ENCODE measurements around the gene YPEL1. TPM values are rescaled to one million over a fixed set of nuclear protein-coding genes. Genes with fewer than 3 reads are reported as not detected.

YPEL1 gene
- total and polyA plus RNA-seq, 2 of the 13 experiments (the other 11 are each of a cell fraction or from before 2014, with no cell fraction given): 0.33 to 2.5 TPM

GRCh38 chr22:21735200-21736083 is at the start of gene YPEL1 (continued):
- TF ChIP-seq ZNF800 (CRISPR knock-in tag; IDR thresholded peaks at IDR 0.05): no peak
- no peak for TF ChIP-seq WIZ (CRISPR knock-in tag; IDR thresholded peaks at IDR 0.05)
- TF ChIP-seq TSC22D2 (CRISPR knock-in tag; IDR thresholded peaks at IDR 0.05; ENCODE audit: borderline replicate concordance): no peak
- TF ChIP-seq ZMYM4 (CRISPR knock-in tag; IDR thresholded peaks at IDR 0.05): 0 out of 2 replicates have a peak, but pooled peaks have one; percentile 62
- no peak for TF ChIP-seq RBAK (CRISPR knock-in tag; IDR thresholded peaks at IDR 0.05)
- no peak for TF ChIP-seq TCF12 (IDR thresholded peaks at IDR 0.05)
- TF ChIP-seq TCF12 (CRISPR knock-in tag; IDR thresholded peaks at IDR 0.05): no peak
- no peak for TF ChIP-seq TBX3 (IDR thresholded peaks at IDR 0.05; ENCODE audit: borderline replicate concordance)
- TF ChIP-seq ZBTB10 (CRISPR knock-in tag; IDR thresholded peaks at IDR 0.05; ENCODE audit: borderline replicate concordance): no peak
- peak in 1 of 2 experiments; percentile 58; a peak in 1 of 4 replicates for TF ChIP-seq POLR2A (IDR thresholded peaks at IDR 0.05; ENCODE audit: insufficient read depth in 1 of 2, low read depth in 2 of 2, low read length in 2 of 2)
- no peak for TF ChIP-seq STAT6 (CRISPR knock-in tag; IDR thresholded peaks at IDR 0.05; ENCODE audit: borderline replicate concordance)
- peak; percentile 18 for TF ChIP-seq HNRNPLL (IDR thresholded peaks at IDR 0.05; ENCODE audit: low read depth, low read length, poor library complexity, severe bottlenecking)
- no peak for TF ChIP-seq ZNF782 (CRISPR knock-in tag; IDR thresholded peaks at IDR 0.05; ENCODE audit: borderline replicate concordance)
- no peak for TF ChIP-seq MEF2D (CRISPR knock-in tag; IDR thresholded peaks at IDR 0.05)
- 0 out of 2 replicates have a peak, but pooled peaks have one; percentile 31 for TF ChIP-seq ZNF33B (CRISPR knock-in tag; IDR thresholded peaks at IDR 0.05)
- TF ChIP-seq BRD4 (CRISPR knock-in tag; IDR thresholded peaks at IDR 0.05): no peak
- no peak for TF ChIP-seq SP5 (CRISPR knock-in tag; IDR thresholded peaks at IDR 0.05; ENCODE audit: borderline replicate concordance, low read depth)
- no peak; the same call in 1 of the 2 replicates for TF ChIP-seq SOX5 (CRISPR knock-in tag; IDR thresholded peaks at IDR 0.05; ENCODE audit: borderline replicate concordance)
- TF ChIP-seq MAX (IDR thresholded peaks at IDR 0.05): peak; percentile 99
- peak; percentile 70 for TF ChIP-seq SP2 (CRISPR knock-in tag; IDR thresholded peaks at IDR 0.05)
- no peak for TF ChIP-seq ZNF597 (CRISPR knock-in tag; IDR thresholded peaks at IDR 0.05)

Data from HepG2 (cell line).